B cell (primary cell): ENCODE results near the gene EXO5. TPM values are rescaled to one million over a fixed set of nuclear protein-coding genes. Genes with fewer than 3 reads are reported as not detected.

ENCODE experiments used
- ATAC-seq: fragments of 200-7000 bp; cut with Tn5 transposase; one replicate; pipeline ENCODE4 v1.10.0; 2021; ENCODE audit warnings: low read depth, mild to moderate bottlenecking, moderate number of reproducible peaks, moderate library complexity
- CTCF ChIA-PET: fragments of 350-600 bp; sonication (Branson Sonifier 250); formaldehyde crosslinking; loops from one replicate; lab custom pipeline; 2021; ENCODE audit warnings: antibody characterized with exemption, inconsistent platforms; lab: Charles Lee
- POLR2A ChIA-PET: fragments of 350-600 bp; sonication (Branson Sonifier 250); formaldehyde crosslinking; loops from one replicate; lab custom pipeline; 2021; ENCODE audit warnings: antibody characterized with exemption; lab: Charles Lee
- DNase-seq: peaks from one replicate; pipeline ENCODE4 v3.0.0; 2013
- H2AFZ ChIP-seq: 2 replicates; pipeline ENCODE4 v1.6.1; 2012; ENCODE audit warnings: mild to moderate bottlenecking, low read depth, low read length; ENCODE audit not compliant: insufficient read depth, poor library complexity, severe bottlenecking
- H3K27ac ChIP-seq, 2 donors: 1 replicate in 1 of 2; 2 replicates in 1 of 2; pipeline ENCODE4 v1.5.1; 2012 to 2013; ENCODE audit warnings: low read length in 2 of 2, mild to moderate bottlenecking in 2 of 2, moderate library complexity in 1 of 2
- H3K27me3 ChIP-seq, 4 experiments: fragments of 200-600 bp in 1 of 4; sonication (generic) in 1 of 4; replicated peaks in 1 of 4; 1 replicate in 2 of 4; 2 replicates in 2 of 4; pipeline versions ENCODE4 v1.6.1 to v1.7.0; 2013 to 2016; ENCODE audit warnings: low read length in 3 of 4, mild to moderate bottlenecking in 2 of 4, mixed read lengths in 1 of 4, moderate library complexity in 1 of 4; ENCODE audit not compliant: insufficient read depth in 4 of 4, control insufficient read depth in 3 of 4; ENCODE audit errors: control extremely low read depth in 1 of 4
- H3K36me3 ChIP-seq, 2 experiments: replicated peaks in 1 of 2; 1 replicate in 1 of 2; 2 replicates in 1 of 2; pipeline versions ENCODE4 v1.6.1 to v1.7.1; 2013; ENCODE audit warnings: low read length in 1 of 2; ENCODE audit not compliant: insufficient read depth in 2 of 2, control insufficient read depth in 1 of 2; ENCODE audit errors: control extremely low read depth in 1 of 2, extremely low read depth in 1 of 2
- H3K4me1 ChIP-seq, 2 donors: fragments of 200-600 bp in 1 of 2; sonication (generic) in 1 of 2; 1 replicate in 1 of 2; 2 replicates in 1 of 2; pipeline versions ENCODE4 v1.5.1 to v1.6.1; 2013 to 2017; ENCODE audit warnings: low read length in 2 of 2; ENCODE audit not compliant: control insufficient read depth in 2 of 2, insufficient read depth in 2 of 2
- H3K4me2 ChIP-seq: replicated peaks from 2 replicates; pipeline ENCODE3; 2012; ENCODE audit warnings: mild to moderate bottlenecking, low read depth, low read length; ENCODE audit not compliant: poor library complexity, severe bottlenecking
- H3K4me3 ChIP-seq, 5 experiments: fragments of 200-600 bp in 1 of 5; sonication (generic) in 1 of 5; 1 replicate in 3 of 5; 2 replicates in 2 of 5; pipeline versions ENCODE4 v1.5.1 to v1.7.0; 2011 to 2016; ENCODE audit warnings: low read length in 4 of 5, mild to moderate bottlenecking in 4 of 5, low read depth in 2 of 5, control low read depth in 1 of 5, moderate library complexity in 1 of 5; ENCODE audit not compliant: insufficient read depth in 1 of 5; ENCODE audit errors: control extremely low read depth in 1 of 5, extremely low read depth in 1 of 5
- H3K79me2 ChIP-seq: fragments of 200-600 bp; sonication (generic); one replicate; pipeline ENCODE4 v1.6.0; 2016; ENCODE audit warnings: low read length; ENCODE audit not compliant: control insufficient read depth, insufficient read depth
- H3K9ac ChIP-seq: fragments of 200-600 bp; sonication (generic); 2 replicates; pipeline ENCODE4 v1.6.1; 2017; ENCODE audit warnings: mild to moderate bottlenecking, low read length, moderate library complexity
- H3K9me3 ChIP-seq, 3 donors: one replicate each; pipeline versions ENCODE4 v1.6.1 to v1.7.1; 2013; ENCODE audit warnings: low read length in 2 of 3; ENCODE audit not compliant: control insufficient read depth in 2 of 3, insufficient read depth in 1 of 3; ENCODE audit errors: control extremely low read depth in 1 of 3
- H4K20me1 ChIP-seq: 2 replicates; pipeline ENCODE4 v1.6.0; 2012; ENCODE audit warnings: mild to moderate bottlenecking, low read length; ENCODE audit not compliant: insufficient read depth, control insufficient read depth, poor library complexity, severe bottlenecking
- H3K27ac Mint-ChIP-seq: one replicate; pipeline ENCODE4 v1.8.0; 2021; ENCODE audit warnings: mixed read lengths
- H3K27me3 Mint-ChIP-seq: one replicate; pipeline ENCODE4 v1.8.0; 2021; ENCODE audit warnings: mixed read lengths
- H3K4me1 Mint-ChIP-seq: one replicate; pipeline ENCODE4 v1.8.0; 2021; ENCODE audit warnings: mixed read lengths
- H3K4me3 Mint-ChIP-seq: one replicate; pipeline ENCODE4 v1.8.0; 2021; ENCODE audit warnings: mixed read lengths
- H3K9me3 Mint-ChIP-seq: one replicate; pipeline ENCODE4 v1.8.0; 2022; ENCODE audit warnings: mixed read lengths; ENCODE audit not compliant: insufficient read depth
- CTCF ChIP-seq: fragments of 200-600 bp; IDR thresholded peaks from one replicate; pipeline ENCODE4 v1.8.0; 2022; ENCODE audit warnings: antibody characterized with exemption, mild to moderate bottlenecking
- EZH2 ChIP-seq: IDR thresholded peaks from 2 replicates; pipeline ENCODE4 v1.6.1; 2012; ENCODE audit warnings: borderline replicate concordance, low read depth, mild to moderate bottlenecking, moderate library complexity, low read length; ENCODE audit not compliant: insufficient read depth, poor library complexity, severe bottlenecking
- WGBS: methylation state at CpG from one replicate; pipeline ENCODE4 v1.1.5; 2013; ENCODE audit warnings: missing lambda C conversion rate; ENCODE audit not compliant: insufficient coverage; 5-methylcytosine and 5-hydroxymethylcytosine counted together
- intact Hi-C: fragments of 100-400 bp; cut with micrococcal nuclease; formaldehyde crosslinking; loops from one replicate; pipeline ENCODE4 v1.10.0; 2022
- polyA plus RNA-seq: library from polyadenylated mRNA; depleted of rRNA; stranded (reverse); fragments of >200 nt; gene quantifications from 2 replicates; pipeline ENCODE4 v1.2.3, GENCODE V29; 2012
- total RNA-seq, 2 donors: library from RNA; stranded (reverse); fragments of 120-200 nt in 1 of 2; gene quantifications; 1 replicate in 1 of 2; 2 replicates in 1 of 2; pipeline versions ENCODE4 v1.2.3 to v1.2.4, GENCODE V29; 2013 to 2022

The EXO5 gene
- total and polyA plus RNA-seq, 2 donors (not counting 1 experiment from before 2014, with no cell fraction given) = 5.7 to 16.9 TPM

DNA sequence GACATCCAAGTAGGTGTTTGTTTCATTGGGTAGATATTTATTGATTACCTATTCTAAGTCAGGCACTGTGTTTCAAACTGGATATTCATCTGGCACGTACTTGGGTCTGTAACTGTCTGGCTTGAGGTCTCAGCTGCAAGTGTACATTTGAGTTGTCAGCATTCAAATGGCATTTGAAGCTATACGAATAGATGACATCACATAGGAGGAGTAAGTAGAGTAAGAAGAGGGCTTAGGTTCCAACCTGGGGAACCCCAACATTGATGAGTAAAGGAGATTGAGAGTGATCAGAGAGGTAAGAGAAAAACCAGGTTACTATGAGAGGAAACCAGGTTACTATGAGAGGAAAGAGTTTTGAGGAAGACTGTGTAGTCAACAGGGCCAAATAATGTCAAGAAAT lies 53.6 kb downstream of the EXO5 start:
- no peak overlapping the region for H3K4me3 ChIP-seq
- ChIA-PET POLR2A (no interaction called here), CTCF (no interaction called here)
- H3K4me1 Mint-ChIP-seq = no peaks in the 10 kb centered on the region
- H3K27ac Mint-ChIP-seq = no peak overlapping the region
- H2AFZ ChIP-seq = no peak overlapping the region
- no peak overlapping the region for H3K27ac ChIP-seq
- H3K9me3 ChIP-seq = peaks cover 0 to 12% (median 0%) of the 10 kb centered on the region in 3 donors
- no peaks in the 10 kb centered on the region for H3K4me1 ChIP-seq
- no peaks in the 10 kb centered on the region for H3K36me3 ChIP-seq
- no peaks in the 10 kb centered on the region for H4K20me1 ChIP-seq
- H3K4me3 Mint-ChIP-seq = no peak overlapping the region
- no peak overlapping the region for H3K9ac ChIP-seq
- TF ChIP-seq CTCF (no peak), EZH2 (no peak)
- H3K4me2 ChIP-seq = no peak overlapping the region
- WGBS = 75% methylated on average over 2 of the region's 2 CpGs
- no peak for ATAC-seq
- H3K27me3 ChIP-seq = no peaks in the 10 kb centered on the region
- peaks cover 21% of the 10 kb centered on the region for H3K27me3 Mint-ChIP-seq
- no peaks in the 10 kb centered on the region for H3K79me2 ChIP-seq
- H3K9me3 Mint-ChIP-seq = no peaks in the 10 kb centered on the region
- intact Hi-C loops = no loop called here
- no peak for DNase-seq

DNA sequence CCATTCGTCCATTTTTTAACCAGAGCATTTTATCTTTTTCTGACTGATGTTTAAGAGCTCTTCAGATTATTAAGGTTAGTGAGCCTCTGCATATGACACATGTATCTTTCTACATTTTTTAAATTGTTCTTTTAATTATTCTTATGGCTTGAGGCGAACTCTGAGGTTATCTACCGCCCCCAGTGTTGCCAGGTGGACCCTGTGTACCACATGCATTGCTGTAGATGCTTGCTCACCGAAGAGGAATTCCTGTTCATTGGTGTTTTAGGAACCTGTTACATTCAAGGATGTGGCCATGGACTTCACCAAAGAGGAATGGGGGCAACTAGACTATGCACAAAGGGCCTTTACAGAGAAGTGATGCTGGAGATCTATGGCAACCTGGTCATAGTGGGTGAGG lies 54.7 kb downstream of the EXO5 start:
- no peak overlapping the region for H3K27ac ChIP-seq
- H3K79me2 ChIP-seq = no peaks in the 10 kb centered on the region
- H3K9ac ChIP-seq = no peak overlapping the region
- Mint-ChIP-seq H3K27ac (no peak overlapping the region), H3K4me1 (no peaks in the 10 kb centered on the region), H3K27me3 (peaks cover 21% of the 10 kb centered on the region), H3K9me3 (no peaks in the 10 kb centered on the region), H3K4me3 (no peak overlapping the region)
- ChIA-PET CTCF (no interaction called here), POLR2A (no interaction called here)
- no peaks in the 10 kb centered on the region for H3K36me3 ChIP-seq
- 95% methylated on average over 3 of the region's 4 CpGs for WGBS
- no peaks in the 10 kb centered on the region for H3K4me1 ChIP-seq
- no peak overlapping the region for H2AFZ ChIP-seq
- DNase-seq = no peak
- peaks cover 0 to 2% (median 0%) of the 10 kb centered on the region in 4 experiments for H3K27me3 ChIP-seq
- peaks cover 0 to 9% (median 0%) of the 10 kb centered on the region in 3 donors for H3K9me3 ChIP-seq
- no peak overlapping the region for H3K4me3 ChIP-seq
- H3K4me2 ChIP-seq = no peak overlapping the region
- ATAC-seq = no peak
- intact Hi-C loops = loop anchor here (1.0 kb wide), 1 partner anchor 8 kb away; no protein-coding TSS in a partner anchor
- no peaks in the 10 kb centered on the region for H4K20me1 ChIP-seq
- no peak for TF ChIP-seq CTCF
- no peak for TF ChIP-seq EZH2
